ENCODE measurements around the gene RALGAPA2.
A peak's percentile ranks its signal among the peaks of the same experiment; 100 is the strongest.

RALGAPA2 gene

DNA sequence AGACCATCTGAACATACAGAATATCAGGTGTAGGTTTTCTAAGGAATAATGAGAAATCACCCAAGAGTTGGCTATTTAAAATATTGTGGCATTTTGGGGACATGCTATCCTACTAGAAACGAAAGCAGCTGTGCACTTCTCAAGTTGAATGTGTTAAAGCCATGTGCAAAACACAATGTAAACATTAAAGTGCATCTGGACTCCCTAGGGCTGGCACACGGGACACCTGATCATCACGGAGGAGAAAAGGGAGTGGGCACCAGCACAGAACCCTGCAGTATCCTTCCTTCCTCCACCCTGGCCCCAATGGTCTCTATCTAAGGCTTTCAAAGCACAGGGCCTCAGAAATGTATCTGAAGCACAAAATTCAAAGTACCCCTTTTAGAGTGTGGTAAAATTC is 250.3 kb downstream of the RALGAPA2 start:
- H3F3A ChIP-seq (ENCODE audit: insufficient read depth, low read length) = no peaks in the 10 kb centered on the region
- no peak overlapping the region for H3K4me2 ChIP-seq (ENCODE audit: low read length)
- H3K9me2 ChIP-seq (ENCODE audit: low read depth, low read length) = no peaks in the 10 kb centered on the region
- H3K79me2 ChIP-seq (ENCODE audit: insufficient read depth, low read length) = no peaks in the 10 kb centered on the region
- H3K9ac ChIP-seq (ENCODE audit: low read length) = no peak overlapping the region
- H2AFZ ChIP-seq (ENCODE audit: low read length) = no peak overlapping the region
- TF ChIP-seq, protein P1, sequence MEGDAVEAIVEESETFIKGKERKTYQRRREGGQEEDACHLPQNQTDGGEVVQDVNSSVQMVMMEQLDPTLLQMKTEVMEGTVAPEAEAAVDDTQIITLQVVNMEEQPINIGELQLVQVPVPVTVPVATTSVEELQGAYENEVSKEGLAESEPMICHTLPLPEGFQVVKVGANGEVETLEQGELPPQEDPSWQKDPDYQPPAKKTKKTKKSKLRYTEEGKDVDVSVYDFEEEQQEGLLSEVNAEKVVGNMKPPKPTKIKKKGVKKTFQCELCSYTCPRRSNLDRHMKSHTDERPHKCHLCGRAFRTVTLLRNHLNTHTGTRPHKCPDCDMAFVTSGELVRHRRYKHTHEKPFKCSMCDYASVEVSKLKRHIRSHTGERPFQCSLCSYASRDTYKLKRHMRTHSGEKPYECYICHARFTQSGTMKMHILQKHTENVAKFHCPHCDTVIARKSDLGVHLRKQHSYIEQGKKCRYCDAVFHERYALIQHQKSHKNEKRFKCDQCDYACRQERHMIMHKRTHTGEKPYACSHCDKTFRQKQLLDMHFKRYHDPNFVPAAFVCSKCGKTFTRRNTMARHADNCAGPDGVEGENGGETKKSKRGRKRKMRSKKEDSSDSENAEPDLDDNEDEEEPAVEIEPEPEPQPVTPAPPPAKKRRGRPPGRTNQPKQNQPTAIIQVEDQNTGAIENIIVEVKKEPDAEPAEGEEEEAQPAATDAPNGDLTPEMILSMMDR (IDR thresholded peaks at IDR 0.05; ENCODE audit: low read length) = no peak
- TF ChIP-seq EZH2 (IDR thresholded peaks at IDR 0.05; ENCODE audit: borderline replicate concordance, low read length) = no peak
- no peaks in the 10 kb centered on the region for H3K27me3 ChIP-seq (ENCODE audit: insufficient read depth, low read length)
- peaks cover 47% of the 10 kb centered on the region for H3K4me1 ChIP-seq (ENCODE audit: insufficient read depth, low read length, severe bottlenecking)
- H3K9me3 ChIP-seq (ENCODE audit: low read length) = no peaks in the 10 kb centered on the region
- H3K36me3 ChIP-seq (ENCODE audit: insufficient read depth, low read length) = no peaks in the 10 kb centered on the region
- H4K20me1 ChIP-seq (ENCODE audit: insufficient read depth, low read length) = no peaks in the 10 kb centered on the region
- peak overlapping the region; percentile 16 for H3K27ac ChIP-seq (ENCODE audit: low read depth, low read length, poor library complexity, severe bottlenecking)
- H3K4me3 ChIP-seq (ENCODE audit: low read depth, low read length, poor library complexity, severe bottlenecking) = no peak overlapping the region

DNA sequence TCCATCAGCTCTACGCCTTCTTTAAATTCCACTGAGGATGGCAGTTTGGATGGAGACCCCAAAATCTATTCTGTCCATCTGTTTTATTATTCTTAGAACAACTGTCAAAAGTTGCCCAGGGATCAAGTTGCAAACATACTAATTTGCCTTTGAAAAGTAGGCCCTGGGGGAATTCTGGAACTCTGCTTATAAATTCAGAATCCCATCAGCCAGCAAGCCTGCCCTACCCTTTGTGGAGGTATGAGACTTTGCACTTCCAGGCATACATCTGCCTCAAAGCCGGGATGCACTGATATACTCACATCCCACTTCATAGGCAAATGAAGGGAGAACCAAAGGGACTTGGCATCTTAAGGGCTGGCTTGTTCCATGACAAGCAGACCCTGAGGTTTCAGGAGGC is 250.9 kb downstream of the RALGAPA2 start:
- Histone ChIP-seq H3K9ac (ENCODE audit: low read length) (no peak overlapping the region), H3K27ac (ENCODE audit: low read depth, low read length, poor library complexity, severe bottlenecking) (no peak overlapping the region), H3K27me3 (ENCODE audit: insufficient read depth, low read length) (no peaks in the 10 kb centered on the region), H3K4me3 (ENCODE audit: low read depth, low read length, poor library complexity, severe bottlenecking) (no peak overlapping the region), H3K9me3 (ENCODE audit: low read length) (no peaks in the 10 kb centered on the region), H3K4me1 (ENCODE audit: insufficient read depth, low read length, severe bottlenecking) (peaks cover 41% of the 10 kb centered on the region), H3K9me2 (ENCODE audit: low read depth, low read length) (no peaks in the 10 kb centered on the region), H3K79me2 (ENCODE audit: insufficient read depth, low read length) (no peaks in the 10 kb centered on the region), H4K20me1 (ENCODE audit: insufficient read depth, low read length) (no peaks in the 10 kb centered on the region), H2AFZ (ENCODE audit: low read length) (no peak overlapping the region), H3K36me3 (ENCODE audit: insufficient read depth, low read length) (no peaks in the 10 kb centered on the region), H3F3A (ENCODE audit: insufficient read depth, low read length) (no peaks in the 10 kb centered on the region), H3K4me2 (ENCODE audit: low read length) (no peak overlapping the region)
- no peak for TF ChIP-seq EZH2 (IDR thresholded peaks at IDR 0.05; ENCODE audit: borderline replicate concordance, low read length)
- TF ChIP-seq, protein P1 (IDR thresholded peaks at IDR 0.05; ENCODE audit: low read length) = no peak

DNA sequence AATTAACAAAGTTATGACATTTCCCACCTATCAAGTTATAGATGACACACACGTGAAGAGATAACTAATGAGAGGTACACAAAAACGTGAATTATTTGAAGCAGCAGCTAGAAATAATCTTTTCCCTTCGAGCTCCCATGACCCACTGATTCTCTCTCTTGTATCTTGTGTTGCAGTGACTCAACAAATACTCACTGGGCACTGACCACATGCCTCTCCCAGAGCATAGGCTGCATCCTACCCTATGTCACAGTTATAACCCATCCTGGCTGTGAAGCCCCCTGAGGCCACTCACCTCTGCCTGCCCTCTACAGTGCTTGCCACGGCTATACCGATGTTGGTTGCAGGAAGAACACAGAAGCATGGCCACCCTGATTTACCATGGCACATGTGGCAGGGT is 252.7 kb downstream of the RALGAPA2 start:
- Histone ChIP-seq H3K79me2 (ENCODE audit: insufficient read depth, low read length) (no peaks in the 10 kb centered on the region), H3K9me2 (ENCODE audit: low read depth, low read length) (no peaks in the 10 kb centered on the region), H2AFZ (ENCODE audit: low read length) (no peak overlapping the region), H3K4me1 (ENCODE audit: insufficient read depth, low read length, severe bottlenecking) (peaks cover 22% of the 10 kb centered on the region), H3K36me3 (ENCODE audit: insufficient read depth, low read length) (no peaks in the 10 kb centered on the region), H4K20me1 (ENCODE audit: insufficient read depth, low read length) (no peaks in the 10 kb centered on the region), H3K27me3 (ENCODE audit: insufficient read depth, low read length) (no peaks in the 10 kb centered on the region), H3F3A (ENCODE audit: insufficient read depth, low read length) (no peaks in the 10 kb centered on the region), H3K4me3 (ENCODE audit: low read depth, low read length, poor library complexity, severe bottlenecking) (no peak overlapping the region), H3K27ac (ENCODE audit: low read depth, low read length, poor library complexity, severe bottlenecking) (no peak overlapping the region), H3K4me2 (ENCODE audit: low read length) (no peak overlapping the region), H3K9ac (ENCODE audit: low read length) (no peak overlapping the region), H3K9me3 (ENCODE audit: low read length) (no peaks in the 10 kb centered on the region)
- TF ChIP-seq EZH2 (IDR thresholded peaks at IDR 0.05; ENCODE audit: borderline replicate concordance, low read length) = no peak
- TF ChIP-seq, protein P1 (IDR thresholded peaks at IDR 0.05; ENCODE audit: low read length) = no peak

Data from OCI-LY1 (cell line).